Fibroblast of lung (primary cell): ENCODE data around the gene SORCS2. TPM values are rescaled to one million over a fixed set of nuclear protein-coding genes. Genes with fewer than 3 reads are reported as not detected.

ENCODE experiments used
- DNase-seq, 2 donors: peaks; one replicate each; pipeline versions ENCODE4 v3.0.0 to v3.0.0-alpha.2; 2010; ENCODE audit warnings: low read depth in 2 of 2
- H2AFZ ChIP-seq: 2 replicates; pipeline ENCODE4 v1.5.1; 2012; ENCODE audit warnings: low read length, control low read depth, inconsistent platforms
- H3K27ac ChIP-seq: 2 replicates; pipeline ENCODE4 v1.5.1; 2011; ENCODE audit warnings: low read length, control low read depth; ENCODE audit not compliant: insufficient read depth
- H3K27me3 ChIP-seq: 2 replicates; pipeline ENCODE4 v1.5.1; 2011; ENCODE audit warnings: mild to moderate bottlenecking, low read length; ENCODE audit not compliant: control insufficient read depth, insufficient read depth
- H3K36me3 ChIP-seq: 2 replicates; pipeline ENCODE4 v1.5.1; 2011; ENCODE audit warnings: low read length; ENCODE audit not compliant: control insufficient read depth, insufficient read depth
- H3K4me1 ChIP-seq: 2 replicates; pipeline ENCODE4 v1.5.1; 2011; ENCODE audit warnings: low read length; ENCODE audit not compliant: control insufficient read depth, insufficient read depth; ENCODE audit errors: extremely low read depth
- H3K4me2 ChIP-seq: 2 replicates; pipeline ENCODE4 v1.5.1; 2011; ENCODE audit warnings: low read length, control low read depth; ENCODE audit not compliant: insufficient read depth; ENCODE audit errors: extremely low read depth
- H3K4me3 ChIP-seq, 4 experiments: fragments of 200-600 bp in 1 of 4; sonication (generic) in 1 of 4; replicated peaks in 1 of 4; 2 replicates each; pipeline ENCODE4 v1.5.1; 2011 to 2016; ENCODE audit warnings: low read length in 4 of 4, low read depth in 3 of 4, mild to moderate bottlenecking in 3 of 4, control low read depth in 2 of 4, inconsistent platforms in 1 of 4, mixed read lengths in 1 of 4; ENCODE audit not compliant: insufficient read depth in 1 of 4; ENCODE audit errors: control extremely low read depth in 1 of 4
- H3K79me2 ChIP-seq: 2 replicates; pipeline ENCODE4 v1.5.1; 2012; ENCODE audit warnings: mild to moderate bottlenecking, low read length, inconsistent platforms; ENCODE audit not compliant: control insufficient read depth, insufficient read depth
- H3K9ac ChIP-seq: 2 replicates; pipeline ENCODE4 v1.5.1; 2011; ENCODE audit warnings: mild to moderate bottlenecking, low read length, control low read depth; ENCODE audit not compliant: insufficient read depth
- H3K9me3 ChIP-seq: 2 replicates; pipeline ENCODE4 v1.5.1; 2012; ENCODE audit warnings: low read depth, low read length; ENCODE audit not compliant: control insufficient read depth, insufficient read depth
- H4K20me1 ChIP-seq: 2 replicates; pipeline ENCODE4 v1.5.1; 2011; ENCODE audit warnings: low read length; ENCODE audit not compliant: control insufficient read depth, insufficient read depth; ENCODE audit errors: extremely low read depth
- EZH2 ChIP-seq: IDR thresholded peaks from 2 replicates; pipeline ENCODE4 v1.5.1; 2012; ENCODE audit warnings: low read length, control low read depth, mild to moderate bottlenecking; ENCODE audit errors: missing control alignments
- polyA plus RNA-seq, 2 donors: library from polyadenylated mRNA; depleted of rRNA in 1 of 2; stranded (reverse) in 1 of 2; unstranded in 1 of 2; fragments of >200 nt; gene quantifications; 2 replicates each; pipeline ENCODE4 v1.2.1, GENCODE V29; 2011 to 2012; ENCODE audit warnings: missing spikeins in 1 of 2
- total RNA-seq: library from RNA; depleted of rRNA; stranded (reverse); fragments of >200 nt; gene quantifications from 2 replicates; pipeline ENCODE4 v1.2.1, GENCODE V29; 2014
- TF ChIP-seq, protein P1 (sequence below), 2 donors: IDR thresholded peaks in 1 of 2; conservative IDR thresholded peaks in 1 of 2; 1 replicate in 1 of 2; 2 replicates in 1 of 2; pipeline ENCODE4 v1.5.1; 2011 to 2012; ENCODE audit warnings: low read length in 2 of 2, control low read depth in 1 of 2, inconsistent platforms in 1 of 2, low read depth in 1 of 2, mild to moderate bottlenecking in 1 of 2

Gene SORCS2
- total and polyA plus RNA-seq, 2 donors (not counting 1 experiment from before 2014, with no cell fraction given): 0.17 to 0.41 TPM

DNA sequence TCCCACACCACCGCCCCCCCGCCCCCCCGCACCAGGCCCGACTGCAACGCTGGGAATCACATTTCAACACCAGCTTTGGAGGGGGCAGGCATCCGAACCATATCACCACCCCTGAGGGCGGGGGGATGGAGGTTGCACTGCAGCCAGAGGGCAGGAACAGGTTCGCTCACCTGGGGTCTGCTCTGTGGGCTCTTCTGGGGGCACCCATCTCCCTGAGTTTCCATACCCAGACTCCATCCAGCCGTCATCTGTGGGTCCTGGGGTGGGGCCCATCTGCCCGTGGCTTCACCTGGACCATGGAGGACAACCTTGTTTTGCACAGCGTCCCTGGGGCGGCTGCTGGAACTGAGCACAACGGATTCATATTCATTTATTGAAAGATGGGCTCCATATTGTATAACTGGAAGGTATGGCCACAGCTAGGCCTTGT lies 235.5 kb downstream of the SORCS2 start:
- DNase-seq: no peak
- no peaks in the 10 kb centered on the region for H3K36me3 ChIP-seq

DNA sequence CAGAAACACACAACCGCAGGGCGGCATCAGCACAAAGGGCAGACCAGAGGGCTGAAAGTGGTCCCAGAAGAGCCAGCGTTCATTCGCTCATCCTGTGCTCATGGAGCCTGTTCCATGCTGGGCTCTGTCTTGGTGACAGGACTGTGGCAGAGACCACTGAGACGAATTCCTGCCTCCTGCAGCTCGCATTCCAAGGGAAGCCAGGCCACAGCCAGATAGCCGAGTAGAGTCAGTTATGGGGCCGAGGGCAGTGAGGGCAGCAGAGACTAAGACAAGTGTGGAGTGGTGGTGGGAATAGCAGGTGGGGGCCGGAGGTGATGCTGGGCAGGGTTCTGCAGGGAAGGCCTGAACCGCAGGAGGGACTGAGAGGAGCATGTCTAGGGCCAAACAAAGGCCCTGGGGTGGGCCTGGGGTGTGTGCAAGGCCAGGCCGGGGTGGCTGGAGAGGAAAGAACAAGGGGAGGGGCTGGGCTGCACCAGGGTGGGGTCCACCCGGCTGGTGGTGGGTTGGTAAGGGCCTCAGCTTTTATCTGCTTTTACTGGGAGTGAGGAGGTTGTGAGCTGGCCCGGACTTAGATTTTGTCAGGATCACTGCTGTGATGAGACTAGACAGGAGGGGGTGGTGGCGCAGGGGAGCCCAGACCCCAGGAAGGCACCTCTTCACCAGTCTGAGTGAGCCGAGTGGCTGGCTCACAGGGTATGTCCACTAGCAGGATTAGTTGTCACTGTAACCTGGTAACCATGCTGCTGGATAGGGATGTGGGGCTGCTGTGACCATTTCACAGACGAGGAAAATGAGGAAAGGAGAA lies 236.1 kb downstream of the SORCS2 start:
- H3K9me3 ChIP-seq: no peaks in the 10 kb centered on the region
- H3K27ac ChIP-seq: no peak overlapping the region
- H3K4me2 ChIP-seq: no peak overlapping the region
- no peaks in the 10 kb centered on the region for H3K4me1 ChIP-seq
- no peaks in the 10 kb centered on the region for H3K27me3 ChIP-seq
- DNase-seq: no peak
- no peak overlapping the region for H3K4me3 ChIP-seq
- H4K20me1 ChIP-seq: no peaks in the 10 kb centered on the region
- H3K36me3 ChIP-seq: no peaks in the 10 kb centered on the region
- no peak overlapping the region for H2AFZ ChIP-seq
- H3K79me2 ChIP-seq: no peaks in the 10 kb centered on the region
- TF ChIP-seq, protein P1, sequence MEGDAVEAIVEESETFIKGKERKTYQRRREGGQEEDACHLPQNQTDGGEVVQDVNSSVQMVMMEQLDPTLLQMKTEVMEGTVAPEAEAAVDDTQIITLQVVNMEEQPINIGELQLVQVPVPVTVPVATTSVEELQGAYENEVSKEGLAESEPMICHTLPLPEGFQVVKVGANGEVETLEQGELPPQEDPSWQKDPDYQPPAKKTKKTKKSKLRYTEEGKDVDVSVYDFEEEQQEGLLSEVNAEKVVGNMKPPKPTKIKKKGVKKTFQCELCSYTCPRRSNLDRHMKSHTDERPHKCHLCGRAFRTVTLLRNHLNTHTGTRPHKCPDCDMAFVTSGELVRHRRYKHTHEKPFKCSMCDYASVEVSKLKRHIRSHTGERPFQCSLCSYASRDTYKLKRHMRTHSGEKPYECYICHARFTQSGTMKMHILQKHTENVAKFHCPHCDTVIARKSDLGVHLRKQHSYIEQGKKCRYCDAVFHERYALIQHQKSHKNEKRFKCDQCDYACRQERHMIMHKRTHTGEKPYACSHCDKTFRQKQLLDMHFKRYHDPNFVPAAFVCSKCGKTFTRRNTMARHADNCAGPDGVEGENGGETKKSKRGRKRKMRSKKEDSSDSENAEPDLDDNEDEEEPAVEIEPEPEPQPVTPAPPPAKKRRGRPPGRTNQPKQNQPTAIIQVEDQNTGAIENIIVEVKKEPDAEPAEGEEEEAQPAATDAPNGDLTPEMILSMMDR (conservative IDR thresholded peaks at IDR 0.05 in 1 of 2, IDR thresholded peaks at IDR 0.05 in 1 of 2; ENCODE audit: low read depth in 1 of 2, low read length in 2 of 2): no peak
- TF ChIP-seq EZH2: no peak
- no peak overlapping the region for H3K9ac ChIP-seq

More for the DNA sequence above, 235.5 kb downstream of the SORCS2 start:
- no peaks in the 10 kb centered on the region for H3K79me2 ChIP-seq
- H3K4me3 ChIP-seq: no peak overlapping the region
- TF ChIP-seq, protein P1 (conservative IDR thresholded peaks at IDR 0.05 in 1 of 2, IDR thresholded peaks at IDR 0.05 in 1 of 2; ENCODE audit: low read depth in 1 of 2, low read length in 2 of 2): no peak
- no peak for TF ChIP-seq EZH2
- no peak overlapping the region for H3K27ac ChIP-seq
- no peak overlapping the region for H3K9ac ChIP-seq
- no peaks in the 10 kb centered on the region for H3K27me3 ChIP-seq
- H3K4me1 ChIP-seq: no peaks in the 10 kb centered on the region
- H3K9me3 ChIP-seq: no peaks in the 10 kb centered on the region
- H4K20me1 ChIP-seq: no peaks in the 10 kb centered on the region
- no peak overlapping the region for H2AFZ ChIP-seq
- H3K4me2 ChIP-seq: no peak overlapping the region

DNA sequence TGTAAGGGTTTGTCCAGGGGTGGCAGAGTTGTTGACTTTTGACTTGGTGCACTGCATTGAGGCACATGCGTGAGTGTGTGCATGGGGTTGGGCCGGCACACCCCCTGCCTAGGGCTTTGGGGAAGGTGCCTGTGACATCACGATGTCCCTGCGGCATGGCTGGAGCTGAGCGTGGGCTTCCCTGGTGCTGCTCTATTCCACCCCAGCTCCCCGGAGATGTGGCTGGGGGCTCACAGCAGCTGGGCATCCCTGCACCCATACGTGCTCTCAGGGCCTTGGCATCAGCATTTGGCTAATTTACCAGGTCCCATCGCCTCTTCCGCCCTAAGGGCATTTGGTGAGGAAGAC lies 236.7 kb downstream of the SORCS2 start:
- no peaks in the 10 kb centered on the region for H3K79me2 ChIP-seq
- no peak for DNase-seq
- no peak overlapping the region for H3K9ac ChIP-seq
- H2AFZ ChIP-seq: no peak overlapping the region
- H4K20me1 ChIP-seq: no peaks in the 10 kb centered on the region
- no peak overlapping the region for H3K4me3 ChIP-seq
- H3K27me3 ChIP-seq: no peaks in the 10 kb centered on the region
- H3K9me3 ChIP-seq: no peaks in the 10 kb centered on the region
- no peaks in the 10 kb centered on the region for H3K36me3 ChIP-seq
- no peak overlapping the region for H3K4me2 ChIP-seq
- TF ChIP-seq, protein P1 (conservative IDR thresholded peaks at IDR 0.05 in 1 of 2, IDR thresholded peaks at IDR 0.05 in 1 of 2; ENCODE audit: low read depth in 1 of 2, low read length in 2 of 2): no peak
- TF ChIP-seq EZH2: no peak
- H3K4me1 ChIP-seq: no peaks in the 10 kb centered on the region
- no peak overlapping the region for H3K27ac ChIP-seq
